Mesothelial cell of epicardium (in vitro differentiated cells): Measurements from ENCODE around the gene CTH. TPM values are rescaled to one million over a fixed set of nuclear protein-coding genes. Genes with fewer than 3 reads are reported as not detected.
A peak's percentile ranks its signal among the peaks of the same experiment; 100 is the strongest.
"Not testable (repeated sequence)": the region's sequence is repeated elsewhere in the genome, so short reads cannot be mapped to it uniquely, and the experiment has no call there.

Source experiments
- DNase-seq, 2 experiments: peaks; one replicate each; pipeline ENCODE4 v3.0.0; 2021; ENCODE audit warnings: low spot score in 2 of 2; ENCODE audit not compliant: unreplicated experiment in 2 of 2
- H3K27ac Mint-ChIP-seq: 2 replicates; pipeline ENCODE4 v1.8.0; 2021; ENCODE audit warnings: mixed read lengths
- H3K27me3 Mint-ChIP-seq: 2 replicates; pipeline ENCODE4 v1.8.0; 2021; ENCODE audit warnings: low read depth, mixed read lengths
- H3K36me3 Mint-ChIP-seq: 2 replicates; pipeline ENCODE4 v1.8.0; 2021; ENCODE audit warnings: mixed read lengths
- H3K4me1 Mint-ChIP-seq: 2 replicates; pipeline ENCODE4 v1.8.0; 2021; ENCODE audit warnings: mixed read lengths
- H3K4me3 Mint-ChIP-seq: 2 replicates; pipeline ENCODE4 v1.8.0; 2021; ENCODE audit warnings: mild to moderate bottlenecking, moderate library complexity, mixed read lengths
- H3K9me3 Mint-ChIP-seq: 2 replicates; pipeline ENCODE4 v1.8.0; 2021; ENCODE audit warnings: mixed read lengths
- CTCF ChIP-seq: fragments of 200-600 bp; sonication (generic); IDR thresholded peaks from one replicate; pipeline ENCODE4 v1.5.0; 2021; ENCODE audit warnings: antibody characterized with exemption; ENCODE audit not compliant: unreplicated experiment
- total RNA-seq: library from RNA; stranded (reverse); gene quantifications from 3 replicates; pipeline ENCODE4 v1.2.1, GENCODE V29; 2021

CTH gene
- total RNA-seq, 1 donor from 2014 or later: 4.8 TPM

GRCh38 chr1:70411360-70411844 is 334 bp downstream of the CTH start:
- H3K9me3 Mint-ChIP-seq: no peaks in the 10 kb centered on the region
- no peaks in the 10 kb centered on the region for H3K27me3 Mint-ChIP-seq
- no peaks in the 10 kb centered on the region for H3K36me3 Mint-ChIP-seq
- H3K4me1 Mint-ChIP-seq: peaks cover 16% of the 10 kb centered on the region
- DNase-seq: no peak
- peak overlapping the region; percentile 97 for H3K27ac Mint-ChIP-seq
- no peak for TF ChIP-seq CTCF
- peak overlapping the region; percentile 87 for H3K4me3 Mint-ChIP-seq

- Mint-ChIP-seq H3K9me3 (no peaks in the 10 kb centered on the region), H3K4me1 (peaks cover 11% of the 10 kb centered on the region), H3K36me3 (peaks cover 3% of the 10 kb centered on the region), H3K27ac (no peak overlapping the region), H3K4me3 (no peak overlapping the region), H3K27me3 (no peaks in the 10 kb centered on the region)
- DNase-seq: no peak
- no peak for TF ChIP-seq CTCF
These were observed 4.8 kb downstream of the CTH start for GRCh38 chr1:70415882-70416281.

- not testable (repeated sequence) for H3K4me1 Mint-ChIP-seq, H3K27me3 Mint-ChIP-seq, H3K36me3 Mint-ChIP-seq, H3K27ac Mint-ChIP-seq, H3K9me3 Mint-ChIP-seq, DNase-seq, H3K4me3 Mint-ChIP-seq
These were observed 8.1 kb downstream of the CTH start for GRCh38 chr1:70418973-70419734.

GRCh38 chr1:70420320-70420719 is 9.3 kb downstream of the CTH start:
- TF ChIP-seq CTCF: no peak
- Mint-ChIP-seq H3K9me3 (no peaks in the 10 kb centered on the region), H3K4me3 (no peak overlapping the region), H3K36me3 (peaks cover 5% of the 10 kb centered on the region), H3K4me1 (no peaks in the 10 kb centered on the region), H3K27me3 (no peaks in the 10 kb centered on the region), H3K27ac (no peak overlapping the region)
- DNase-seq: no peak

GRCh38 chr1:70426154-70427131 is 15.4 kb downstream of the CTH start:
- Mint-ChIP-seq H3K27me3 (no peaks in the 10 kb centered on the region), H3K9me3 (peaks cover 7% of the 10 kb centered on the region), H3K27ac (no peak overlapping the region), H3K36me3 (peaks cover 15% of the 10 kb centered on the region), H3K4me1 (peaks cover 12% of the 10 kb centered on the region), H3K4me3 (no peak overlapping the region)
- no peak for TF ChIP-seq CTCF
- DNase-seq: no peak

GRCh38 chr1:70427976-70428375 is 16.9 kb downstream of the CTH start:
- no peak for TF ChIP-seq CTCF
- Mint-ChIP-seq H3K4me3 (no peak overlapping the region), H3K27ac (no peak overlapping the region), H3K9me3 (peaks cover 7% of the 10 kb centered on the region), H3K36me3 (peaks cover 25% of the 10 kb centered on the region), H3K4me1 (peaks cover 12% of the 10 kb centered on the region), H3K27me3 (no peaks in the 10 kb centered on the region)
- DNase-seq: no peak
